ENCODE results near the gene ITPR3.

ITPR3 gene

GRCh38 chr6:33697845-33698244, 76.7 kb downstream of the ITPR3 start:
- Histone ChIP-seq H2AFZ (ENCODE audit: low read length) (no peak overlapping the region), H3K9me2 (replicated peaks; ENCODE audit: low read depth, low read length) (no peaks in the 10 kb centered on the region), H3K9me3 (ENCODE audit: insufficient read depth, low read depth, low read length) (no peaks in the 10 kb centered on the region), H3K4me2 (ENCODE audit: low read depth, low read length, poor library complexity, severe bottlenecking) (peak overlapping the region; percentile 46), H3K27me3 (ENCODE audit: insufficient read depth, low read length, poor library complexity, severe bottlenecking) (no peaks in the 10 kb centered on the region), H3F3A (ENCODE audit: low read depth) (0 out of 2 replicates have a peak, but pooled peaks cover 3% of the 10 kb centered on the region), H4K20me1 (ENCODE audit: insufficient read depth, low read length, poor library complexity, severe bottlenecking) (no peaks in the 10 kb centered on the region), H3K4me1 (ENCODE audit: insufficient read depth, low read length, poor library complexity, severe bottlenecking) (peaks cover 25% of the 10 kb centered on the region), H3K79me2 (ENCODE audit: insufficient read depth, low read length) (no peaks in the 10 kb centered on the region), H3K9ac (ENCODE audit: low read depth, low read length, poor library complexity, severe bottlenecking) (no peak overlapping the region), H3K36me3 (ENCODE audit: insufficient read depth, low read length) (peaks cover 39% of the 10 kb centered on the region; the same call in 1 of the 2 replicates), H3K4me3 (ENCODE audit: low read length, poor library complexity, severe bottlenecking) (no peak overlapping the region)
- TF ChIP-seq EZH2phosphoT487 (IDR thresholded peaks at IDR 0.05; ENCODE audit: borderline replicate concordance) (no peak), CTCF (conservative IDR thresholded peaks at IDR 0.05; ENCODE audit: low read length) (no peak)

GRCh38 chr6:33698494-33698893, 77.4 kb downstream of the ITPR3 start:
- no peaks in the 10 kb centered on the region for H3K9me3 ChIP-seq (ENCODE audit: insufficient read depth, low read depth, low read length)
- H3K9ac ChIP-seq (ENCODE audit: low read depth, low read length, poor library complexity, severe bottlenecking): no peak overlapping the region
- H3K36me3 ChIP-seq (ENCODE audit: insufficient read depth, low read length): peaks cover 33% of the 10 kb centered on the region; the same call in 1 of the 2 replicates
- peaks cover 25% of the 10 kb centered on the region for H3K4me1 ChIP-seq (ENCODE audit: insufficient read depth, low read length, poor library complexity, severe bottlenecking)
- no peaks in the 10 kb centered on the region for H4K20me1 ChIP-seq (ENCODE audit: insufficient read depth, low read length, poor library complexity, severe bottlenecking)
- H3F3A ChIP-seq (ENCODE audit: low read depth): 0 out of 2 replicates have a peak, but pooled peaks cover 3% of the 10 kb centered on the region
- H3K9me2 ChIP-seq (replicated peaks; ENCODE audit: low read depth, low read length): no peaks in the 10 kb centered on the region
- TF ChIP-seq CTCF (conservative IDR thresholded peaks at IDR 0.05; ENCODE audit: low read length) (no peak), EZH2phosphoT487 (IDR thresholded peaks at IDR 0.05; ENCODE audit: borderline replicate concordance) (no peak)
- H2AFZ ChIP-seq (ENCODE audit: low read length): no peak overlapping the region
- no peak overlapping the region for H3K4me3 ChIP-seq (ENCODE audit: low read length, poor library complexity, severe bottlenecking)
- H3K27me3 ChIP-seq (ENCODE audit: insufficient read depth, low read length, poor library complexity, severe bottlenecking): no peaks in the 10 kb centered on the region
- H3K79me2 ChIP-seq (ENCODE audit: insufficient read depth, low read length): no peaks in the 10 kb centered on the region
- no peak overlapping the region for H3K4me2 ChIP-seq (ENCODE audit: low read depth, low read length, poor library complexity, severe bottlenecking)

- Histone ChIP-seq H3K4me1 (ENCODE audit: insufficient read depth, low read length, poor library complexity, severe bottlenecking) (peaks cover 25% of the 10 kb centered on the region), H2AFZ (ENCODE audit: low read length) (no peak overlapping the region), H3K9ac (ENCODE audit: low read depth, low read length, poor library complexity, severe bottlenecking) (no peak overlapping the region), H3K27me3 (ENCODE audit: insufficient read depth, low read length, poor library complexity, severe bottlenecking) (no peaks in the 10 kb centered on the region), H3K9me3 (ENCODE audit: insufficient read depth, low read depth, low read length) (no peaks in the 10 kb centered on the region), H3K4me3 (ENCODE audit: low read length, poor library complexity, severe bottlenecking) (no peak overlapping the region), H3K9me2 (replicated peaks; ENCODE audit: low read depth, low read length) (no peaks in the 10 kb centered on the region), H3F3A (ENCODE audit: low read depth) (0 out of 2 replicates have a peak, but pooled peaks cover 3% of the 10 kb centered on the region), H4K20me1 (ENCODE audit: insufficient read depth, low read length, poor library complexity, severe bottlenecking) (no peaks in the 10 kb centered on the region), H3K79me2 (ENCODE audit: insufficient read depth, low read length) (no peaks in the 10 kb centered on the region), H3K4me2 (ENCODE audit: low read depth, low read length, poor library complexity, severe bottlenecking) (no peak overlapping the region), H3K36me3 (ENCODE audit: insufficient read depth, low read length) (peaks cover 26% of the 10 kb centered on the region; the same call in 1 of the 2 replicates)
- TF ChIP-seq EZH2phosphoT487 (IDR thresholded peaks at IDR 0.05; ENCODE audit: borderline replicate concordance) (no peak), CTCF (conservative IDR thresholded peaks at IDR 0.05; ENCODE audit: low read length) (no peak)
Measured at GRCh38 chr6:33699131-33699530, 78.0 kb downstream of the ITPR3 start.
